ENCODE data around the gene IRX6.

GRCh38 chr16:55297910-55298479, 26.0 kb upstream of the IRX6 start:
- no peak for TF ChIP-seq GATA3 (IDR thresholded peaks at IDR 0.05; ENCODE audit: low read depth, low read length)
- TF ChIP-seq GATA2 (IDR thresholded peaks at IDR 0.05; ENCODE audit: low read depth, low read length), result no peak

Data from SH-SY5Y (cell line).